Endodermal cell (in vitro differentiated cells): ENCODE data around the gene GPHA2. TPM values are rescaled to one million over a fixed set of nuclear protein-coding genes. Genes with fewer than 3 reads are reported as not detected.

Source experiments
- DNase-seq: peaks from one replicate; pipeline ENCODE4 v3.0.0-alpha.2; 2017
- H3K27ac ChIP-seq: 2 replicates; pipeline ENCODE4 v1.5.1; 2013; ENCODE audit warnings: mild to moderate bottlenecking, low read depth, low read length, moderate library complexity
- H3K27me3 ChIP-seq: 2 replicates; pipeline ENCODE4 v1.6.1; 2013; ENCODE audit warnings: mild to moderate bottlenecking, low read length, moderate library complexity; ENCODE audit not compliant: insufficient read depth, control insufficient read depth, poor library complexity, severe bottlenecking
- H3K36me3 ChIP-seq: 2 replicates; pipeline ENCODE4 v1.7.0; 2013; ENCODE audit warnings: mild to moderate bottlenecking, low read length, moderate library complexity; ENCODE audit not compliant: control insufficient read depth, insufficient read depth
- H3K4me1 ChIP-seq: one replicate; pipeline ENCODE4 v1.7.0; 2013; ENCODE audit warnings: low read length; ENCODE audit not compliant: control insufficient read depth, insufficient read depth
- H3K4me3 ChIP-seq: 2 replicates; pipeline ENCODE4 v1.5.1; 2013; ENCODE audit warnings: mild to moderate bottlenecking, low read length, moderate library complexity
- H3K9ac ChIP-seq: 2 replicates; pipeline ENCODE4 v1.6.1; 2013; ENCODE audit warnings: mild to moderate bottlenecking, low read length, moderate library complexity; ENCODE audit not compliant: poor library complexity, severe bottlenecking; ENCODE audit errors: extremely low read depth
- H3K9me3 ChIP-seq: 2 replicates; pipeline ENCODE4 v1.6.1; 2013; ENCODE audit warnings: mild to moderate bottlenecking, low read length, moderate library complexity; ENCODE audit not compliant: control insufficient read depth
- H3K27ac Mint-ChIP-seq: 2 replicates; pipeline ENCODE4 v1.8.0; 2020; ENCODE audit warnings: mixed read lengths
- H3K27me3 Mint-ChIP-seq: 2 replicates; pipeline ENCODE4 v1.8.0; 2021; ENCODE audit warnings: mild to moderate bottlenecking, mixed read lengths; ENCODE audit not compliant: insufficient read depth
- H3K36me3 Mint-ChIP-seq: 2 replicates; pipeline ENCODE4 v1.8.0; 2020; ENCODE audit warnings: low read depth, mixed read lengths
- H3K4me1 Mint-ChIP-seq: 2 replicates; pipeline ENCODE4 v1.8.0; 2020; ENCODE audit warnings: mixed read lengths
- H3K4me3 Mint-ChIP-seq: 2 replicates; pipeline ENCODE4 v1.8.0; 2020; ENCODE audit warnings: mild to moderate bottlenecking, moderate library complexity, mixed read lengths
- H3K9me3 Mint-ChIP-seq: 2 replicates; pipeline ENCODE4 v1.8.0; 2020; ENCODE audit warnings: mild to moderate bottlenecking, mixed read lengths
- WGBS, 2 experiments: methylation state at CpG; one replicate each; pipeline versions ENCODE4 v1.1.5 to v1.1.7; 2013; ENCODE audit warnings: missing lambda C conversion rate in 2 of 2, mixed read lengths in 1 of 2; ENCODE audit not compliant: insufficient coverage in 1 of 2, insufficient read length in 1 of 2; 5-methylcytosine and 5-hydroxymethylcytosine counted together
- total RNA-seq, 2 donors: library from RNA; stranded (reverse); fragmentation: NEBNext Ultra II Directional in 1 of 2; extraction: Animal tissue kit (Norgen Biotek cat#: 25700) in 1 of 2; gene quantifications; 2 replicates in 1 of 2; 3 replicates in 1 of 2; pipeline ENCODE4 v1.2.1, GENCODE V29; 2021
- TF ChIP-seq, protein P1 (sequence below): fragments of 200-600 bp; sonication (generic); conservative IDR thresholded peaks from 2 replicates; pipeline ENCODE4 v1.5.0; 2021; ENCODE audit warnings: antibody characterized with exemption, mild to moderate bottlenecking

The GPHA2 gene
- total RNA-seq, 2 donors from 2014 or later: 0.77 TPM; not detected in 1

- Histone ChIP-seq H3K27ac (no peak overlapping the region), H3K36me3 (no peaks in the 10 kb centered on the region), H3K4me1 (peaks cover 18% of the 10 kb centered on the region), H3K27me3 (no peaks in the 10 kb centered on the region), H3K9ac (no peak overlapping the region), H3K4me3 (no peak overlapping the region), H3K9me3 (no peaks in the 10 kb centered on the region)
- Mint-ChIP-seq H3K9me3 (no peaks in the 10 kb centered on the region), H3K4me1 (peaks cover 22% of the 10 kb centered on the region), H3K36me3 (peaks cover 3% of the 10 kb centered on the region), H3K27ac (no peak overlapping the region), H3K27me3 (no peaks in the 10 kb centered on the region), H3K4me3 (no peak overlapping the region)
- TF ChIP-seq, protein P1, sequence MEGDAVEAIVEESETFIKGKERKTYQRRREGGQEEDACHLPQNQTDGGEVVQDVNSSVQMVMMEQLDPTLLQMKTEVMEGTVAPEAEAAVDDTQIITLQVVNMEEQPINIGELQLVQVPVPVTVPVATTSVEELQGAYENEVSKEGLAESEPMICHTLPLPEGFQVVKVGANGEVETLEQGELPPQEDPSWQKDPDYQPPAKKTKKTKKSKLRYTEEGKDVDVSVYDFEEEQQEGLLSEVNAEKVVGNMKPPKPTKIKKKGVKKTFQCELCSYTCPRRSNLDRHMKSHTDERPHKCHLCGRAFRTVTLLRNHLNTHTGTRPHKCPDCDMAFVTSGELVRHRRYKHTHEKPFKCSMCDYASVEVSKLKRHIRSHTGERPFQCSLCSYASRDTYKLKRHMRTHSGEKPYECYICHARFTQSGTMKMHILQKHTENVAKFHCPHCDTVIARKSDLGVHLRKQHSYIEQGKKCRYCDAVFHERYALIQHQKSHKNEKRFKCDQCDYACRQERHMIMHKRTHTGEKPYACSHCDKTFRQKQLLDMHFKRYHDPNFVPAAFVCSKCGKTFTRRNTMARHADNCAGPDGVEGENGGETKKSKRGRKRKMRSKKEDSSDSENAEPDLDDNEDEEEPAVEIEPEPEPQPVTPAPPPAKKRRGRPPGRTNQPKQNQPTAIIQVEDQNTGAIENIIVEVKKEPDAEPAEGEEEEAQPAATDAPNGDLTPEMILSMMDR: no peak
- no peak for DNase-seq
- 90 to 92% methylated on average over 10 to 11 of the region's 11 CpGs for WGBS, 2 experiments
Measured at GRCh38 chr11:64892411-64892831, 43.3 kb downstream of the GPHA2 start.

DNA sequence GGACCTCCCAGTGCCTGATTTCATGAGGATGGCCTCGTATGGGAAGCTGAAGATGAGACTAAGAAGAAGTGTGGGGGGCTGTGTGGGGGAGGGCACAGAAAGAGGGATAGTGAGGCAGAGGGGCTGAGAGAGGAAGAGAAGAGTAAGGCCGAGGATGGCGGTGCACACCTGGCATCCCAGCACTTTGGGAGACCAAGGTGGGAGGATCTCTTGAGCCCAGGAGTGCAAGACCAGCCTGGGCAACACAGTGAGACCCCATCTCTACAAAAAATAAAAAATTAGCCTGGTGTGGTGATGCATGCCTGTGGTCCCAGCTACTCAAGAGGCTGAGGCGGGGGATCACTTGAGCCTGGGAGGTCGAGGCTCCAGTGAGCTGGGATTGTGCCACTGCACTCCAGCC, 43.8 kb downstream of the GPHA2 start:
- no peak for DNase-seq
- Histone ChIP-seq H3K36me3 (no peaks in the 10 kb centered on the region), H3K4me1 (peaks cover 18% of the 10 kb centered on the region), H3K27ac (no peak overlapping the region), H3K4me3 (no peak overlapping the region), H3K27me3 (no peaks in the 10 kb centered on the region), H3K9me3 (no peaks in the 10 kb centered on the region), H3K9ac (no peak overlapping the region)
- H3K27ac Mint-ChIP-seq: no peak overlapping the region
- no peaks in the 10 kb centered on the region for H3K9me3 Mint-ChIP-seq
- no peaks in the 10 kb centered on the region for H3K27me3 Mint-ChIP-seq
- peaks cover 2% of the 10 kb centered on the region for H3K36me3 Mint-ChIP-seq
- WGBS, 2 experiments: 87 to 93% methylated on average over 2 to 5 of the region's 5 CpGs
- no peak overlapping the region for H3K4me3 Mint-ChIP-seq
- TF ChIP-seq, protein P1: no peak
- H3K4me1 Mint-ChIP-seq: peaks cover 24% of the 10 kb centered on the region

- no peak for DNase-seq
- no peak overlapping the region for H3K27ac Mint-ChIP-seq
Measured at GRCh38 chr11:64891215-64891848, 44.4 kb downstream of the GPHA2 start.

More at GRCh38 chr11:64891215-64891848, 44.4 kb downstream of the GPHA2 start:
- Mint-ChIP-seq H3K4me3 (no peak overlapping the region), H3K9me3 (no peaks in the 10 kb centered on the region), H3K27me3 (no peaks in the 10 kb centered on the region), H3K36me3 (peaks cover 2% of the 10 kb centered on the region), H3K4me1 (peaks cover 24% of the 10 kb centered on the region)
- H3K9me3 ChIP-seq: no peaks in the 10 kb centered on the region
- no peak overlapping the region for H3K4me3 ChIP-seq
- H3K36me3 ChIP-seq: no peaks in the 10 kb centered on the region
- TF ChIP-seq, protein P1: no peak
- H3K27me3 ChIP-seq: no peaks in the 10 kb centered on the region
- H3K27ac ChIP-seq: no peak overlapping the region
- H3K4me1 ChIP-seq: peaks cover 18% of the 10 kb centered on the region
- H3K9ac ChIP-seq: no peak overlapping the region
- 92 to 96% methylated on average over 23 to 25 of the region's 25 CpGs for WGBS, 2 experiments
